ENCODE results near the gene ANKRD52.
A peak's percentile ranks its signal among the peaks of the same experiment; 100 is the strongest.

ANKRD52 gene

GRCh38 chr12:56190695-56191155 is 67.5 kb downstream of the ANKRD52 start:
- no peak overlapping the region for H3K9ac ChIP-seq (ENCODE audit: low read length)
- no peak overlapping the region for H3K27ac ChIP-seq (ENCODE audit: low read depth, low read length)
- H3K4me1 ChIP-seq (ENCODE audit: control insufficient read depth, insufficient read depth, low read length) = peaks cover 8% of the 10 kb centered on the region

DNA sequence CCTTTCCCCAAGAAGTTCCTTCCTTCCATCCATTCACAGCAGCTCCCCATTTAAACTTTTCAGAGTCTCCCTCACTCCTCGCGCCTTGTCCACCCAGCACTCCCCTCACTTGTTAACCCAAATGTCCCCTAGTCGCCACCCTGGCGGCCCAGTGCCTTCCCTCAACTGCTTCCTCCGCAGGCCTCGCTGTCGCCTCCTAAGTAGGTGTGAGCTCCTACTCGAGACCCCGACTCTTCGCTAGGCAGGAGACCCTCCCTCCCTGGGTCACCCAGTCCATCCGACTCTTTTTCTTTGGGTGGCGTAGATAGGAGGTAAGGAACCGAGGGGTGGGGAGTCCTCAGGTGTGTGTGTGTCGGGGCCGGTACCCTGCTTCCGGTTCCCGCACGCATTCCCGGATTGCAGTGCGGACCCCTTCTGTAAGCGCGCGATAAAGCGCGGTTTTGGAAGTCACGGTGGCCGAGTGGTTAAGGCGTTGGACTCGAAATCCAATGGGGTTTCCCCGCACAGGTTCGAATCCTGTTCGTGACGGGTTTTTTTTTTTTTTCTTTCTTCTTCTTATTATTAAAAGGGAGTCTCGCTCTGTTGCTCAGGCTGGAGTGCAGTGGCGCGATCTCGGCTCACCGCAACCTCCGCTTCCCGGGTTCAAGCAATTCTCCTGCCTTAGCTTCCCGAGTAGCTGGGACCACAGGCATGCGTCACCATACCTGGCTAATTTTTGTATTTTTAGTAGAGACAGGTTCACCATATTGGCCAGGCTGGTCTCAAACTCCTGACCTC is 68.1 kb downstream of the ANKRD52 start:
- Histone ChIP-seq H3K27me3 (ENCODE audit: control insufficient read depth, insufficient read depth, low read length) (no peaks in the 10 kb centered on the region), H3K4me3 (ENCODE audit: low read length) (peak overlapping the region; percentile 79), H3K36me3 (ENCODE audit: control insufficient read depth, insufficient read depth, low read length) (peaks cover 3% of the 10 kb centered on the region), H3K9ac (ENCODE audit: low read length) (peak overlapping the region; percentile 66), H3K4me1 (ENCODE audit: control insufficient read depth, insufficient read depth, low read length) (peaks cover 8% of the 10 kb centered on the region), H3K27ac (ENCODE audit: low read depth, low read length) (peak overlapping the region; percentile 84)

More at GRCh38 chr12:56190695-56191155, 67.5 kb downstream of the ANKRD52 start:
- H3K27me3 ChIP-seq (ENCODE audit: control insufficient read depth, insufficient read depth, low read length) = no peaks in the 10 kb centered on the region
- H3K4me3 ChIP-seq (ENCODE audit: low read length) = peak overlapping the region; percentile 79
- peaks cover 3% of the 10 kb centered on the region for H3K36me3 ChIP-seq (ENCODE audit: control insufficient read depth, insufficient read depth, low read length)

DNA sequence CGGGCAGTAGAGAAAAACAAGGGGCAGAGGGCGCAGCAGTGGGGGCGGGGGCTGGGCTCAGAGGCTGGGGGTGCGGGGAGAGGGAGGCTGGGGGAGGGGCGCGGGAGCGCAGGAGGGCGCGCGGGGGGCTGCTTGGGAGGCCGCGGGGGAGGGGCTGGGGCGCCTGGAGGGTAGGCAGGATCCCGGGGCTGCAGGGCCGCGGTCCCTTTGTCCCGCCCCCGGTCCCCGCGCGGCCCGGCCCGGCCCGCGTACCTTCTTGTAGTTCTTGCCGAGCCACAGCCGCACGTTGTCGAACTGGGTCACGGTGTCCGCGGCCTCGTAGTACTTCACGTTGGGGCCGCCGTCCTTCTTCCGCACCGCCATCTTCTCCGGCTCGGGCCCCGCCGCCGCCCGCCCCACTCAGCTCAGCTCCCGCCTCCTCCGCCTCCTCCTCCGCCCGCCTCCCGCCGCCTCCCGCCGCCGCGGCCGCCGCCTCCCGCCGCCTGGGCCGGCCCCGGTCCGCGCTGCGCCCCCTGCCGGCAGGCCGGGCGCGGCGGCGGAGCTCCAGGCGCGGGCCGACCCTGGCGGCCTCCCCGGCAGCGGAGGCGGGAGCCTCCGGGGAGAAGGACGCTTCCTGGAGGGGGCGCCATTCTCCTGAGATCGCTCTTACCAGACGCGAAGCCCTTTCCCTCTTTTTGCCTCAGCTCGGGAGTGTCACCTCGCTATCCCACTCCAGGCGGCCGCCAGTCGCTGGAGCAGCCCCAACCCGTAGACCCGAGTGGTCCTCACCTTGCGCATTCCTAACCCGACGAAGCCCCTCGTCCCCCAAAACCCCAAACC is 68.9 kb downstream of the ANKRD52 start, which contains the start of gene SMARCC2:
Gene SMARCC2, minus strand, starts transcription at position 385 of the 819 bp plus-strand sequence. Its CDS starts 22 bp downstream, at position 363.
- Histone ChIP-seq H3K9ac (ENCODE audit: low read length) (peak within 1 kb of the TSS; percentile 75), H3K36me3 (ENCODE audit: control insufficient read depth, insufficient read depth, low read length) (peaks cover 7% of the 10 kb centered on the region), H3K4me1 (ENCODE audit: control insufficient read depth, insufficient read depth, low read length) (peaks cover 8% of the 10 kb centered on the region), H3K27ac (ENCODE audit: low read depth, low read length) (peak within 1 kb of the TSS; percentile 85), H3K27me3 (ENCODE audit: control insufficient read depth, insufficient read depth, low read length) (no peaks in the 10 kb centered on the region), H3K4me3 (ENCODE audit: low read length) (peak within 1 kb of the TSS; percentile 85)

DNA sequence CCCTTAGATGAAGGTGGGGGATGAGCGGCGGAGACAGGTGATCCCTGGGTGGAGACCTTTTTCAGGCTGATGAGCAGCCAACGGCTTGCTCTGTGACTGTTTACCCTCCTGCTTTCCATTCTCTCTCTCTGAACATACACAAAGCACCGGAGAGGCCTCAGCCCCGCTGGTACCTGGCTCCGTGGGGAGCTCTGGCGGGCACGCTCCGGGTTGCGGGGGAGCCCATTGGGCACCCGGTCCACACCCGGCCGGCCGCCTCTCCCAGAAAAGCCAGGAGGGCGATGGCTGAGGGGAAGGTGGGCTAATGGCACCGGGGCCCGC is 69.4 kb downstream of the ANKRD52 start:
- H3K27me3 ChIP-seq (ENCODE audit: control insufficient read depth, insufficient read depth, low read length) = no peaks in the 10 kb centered on the region
- peak overlapping the region; percentile 75 for H3K9ac ChIP-seq (ENCODE audit: low read length)
- H3K4me3 ChIP-seq (ENCODE audit: low read length) = peak overlapping the region; percentile 85
- peaks cover 13% of the 10 kb centered on the region for H3K36me3 ChIP-seq (ENCODE audit: control insufficient read depth, insufficient read depth, low read length)
- peak overlapping the region; percentile 85 for H3K27ac ChIP-seq (ENCODE audit: low read depth, low read length)
- H3K4me1 ChIP-seq (ENCODE audit: control insufficient read depth, insufficient read depth, low read length) = peaks cover 8% of the 10 kb centered on the region

DNA sequence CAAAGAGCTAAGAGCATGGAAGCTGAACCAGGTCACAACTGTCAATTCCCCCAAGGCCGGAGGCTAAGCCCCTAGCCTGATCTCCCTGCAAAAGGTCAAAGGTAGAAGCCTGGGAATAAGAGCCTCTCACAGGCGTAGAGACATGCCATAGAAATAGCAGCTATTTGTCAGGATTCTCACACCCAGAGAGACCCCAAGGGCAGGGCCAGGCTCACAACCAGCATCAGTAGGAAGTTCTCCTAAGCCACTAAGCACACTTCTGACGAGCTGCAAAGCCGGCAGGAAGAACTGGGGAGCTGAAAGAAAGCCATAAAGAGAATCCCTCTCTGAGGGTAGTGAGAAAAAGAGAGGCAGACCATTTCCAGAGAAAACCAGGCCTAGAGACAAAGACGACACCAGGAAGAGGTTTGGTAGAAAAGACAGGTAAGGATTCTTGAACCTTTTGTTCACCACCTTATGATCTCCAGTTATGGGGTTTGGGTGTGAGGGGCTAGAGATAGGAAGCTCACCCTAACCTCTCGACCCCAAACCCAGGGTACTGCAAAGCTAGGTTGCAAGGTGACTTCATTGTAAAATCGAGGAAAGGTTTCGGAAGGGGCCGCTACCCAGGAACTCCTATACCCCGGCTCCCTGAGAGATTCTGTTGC is 69.9 kb downstream of the ANKRD52 start:
- Histone ChIP-seq H3K27ac (ENCODE audit: low read depth, low read length) (peak overlapping the region; percentile 85), H3K9ac (ENCODE audit: low read length) (peak overlapping the region; percentile 75), H3K4me3 (ENCODE audit: low read length) (peak overlapping the region; percentile 85), H3K27me3 (ENCODE audit: control insufficient read depth, insufficient read depth, low read length) (no peaks in the 10 kb centered on the region), H3K4me1 (ENCODE audit: control insufficient read depth, insufficient read depth, low read length) (peaks cover 8% of the 10 kb centered on the region), H3K36me3 (ENCODE audit: control insufficient read depth, insufficient read depth, low read length) (peaks cover 16% of the 10 kb centered on the region)
